Measurements from ENCODE around the gene PTPN14.

The PTPN14 gene

DNA sequence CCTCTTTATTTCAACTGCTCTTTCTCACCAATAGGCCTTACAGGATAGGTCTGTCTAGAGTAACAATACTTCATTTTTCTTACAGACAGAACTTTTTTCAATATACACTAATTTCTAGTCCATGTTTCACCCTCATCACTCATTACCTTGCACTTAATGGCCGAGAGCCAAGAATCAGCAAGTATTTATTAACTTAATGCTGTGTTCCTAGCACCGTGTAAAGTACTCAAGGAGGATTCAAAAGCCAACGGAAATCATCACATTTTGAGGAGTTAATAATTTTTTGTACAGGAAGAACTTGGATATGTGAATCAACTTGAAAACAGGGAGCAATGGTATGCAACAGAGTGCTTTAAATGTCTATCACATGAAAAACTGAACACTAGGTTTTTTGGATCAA is 102.0 kb downstream of the PTPN14 start:
- DNase-seq = no peak

- DNase-seq = no peak
Observed at GRCh38 chr1:214448536-214448935, 102.9 kb downstream of the PTPN14 start.

- DNase-seq = no peak
Observed at GRCh38 chr1:214447557-214447871, 103.9 kb downstream of the PTPN14 start.

- DNase-seq = peak; percentile 97
Observed at GRCh38 chr1:214446772-214447556, 104.4 kb downstream of the PTPN14 start.

- peak; percentile 25 for DNase-seq
Observed at GRCh38 chr1:214445831-214446614, 105.4 kb downstream of the PTPN14 start.

- DNase-seq = no peak
Observed at GRCh38 chr1:214445199-214445598, 106.2 kb downstream of the PTPN14 start.

GRCh38 chr1:214444182-214444939 is 107.0 kb downstream of the PTPN14 start:
- DNase-seq = no peak

- DNase-seq = no peak
Observed at GRCh38 chr1:214441119-214441518, 110.3 kb downstream of the PTPN14 start.

GRCh38 chr1:214440219-214440965 is 111.0 kb downstream of the PTPN14 start:
- DNase-seq = peak; percentile 57

DNA sequence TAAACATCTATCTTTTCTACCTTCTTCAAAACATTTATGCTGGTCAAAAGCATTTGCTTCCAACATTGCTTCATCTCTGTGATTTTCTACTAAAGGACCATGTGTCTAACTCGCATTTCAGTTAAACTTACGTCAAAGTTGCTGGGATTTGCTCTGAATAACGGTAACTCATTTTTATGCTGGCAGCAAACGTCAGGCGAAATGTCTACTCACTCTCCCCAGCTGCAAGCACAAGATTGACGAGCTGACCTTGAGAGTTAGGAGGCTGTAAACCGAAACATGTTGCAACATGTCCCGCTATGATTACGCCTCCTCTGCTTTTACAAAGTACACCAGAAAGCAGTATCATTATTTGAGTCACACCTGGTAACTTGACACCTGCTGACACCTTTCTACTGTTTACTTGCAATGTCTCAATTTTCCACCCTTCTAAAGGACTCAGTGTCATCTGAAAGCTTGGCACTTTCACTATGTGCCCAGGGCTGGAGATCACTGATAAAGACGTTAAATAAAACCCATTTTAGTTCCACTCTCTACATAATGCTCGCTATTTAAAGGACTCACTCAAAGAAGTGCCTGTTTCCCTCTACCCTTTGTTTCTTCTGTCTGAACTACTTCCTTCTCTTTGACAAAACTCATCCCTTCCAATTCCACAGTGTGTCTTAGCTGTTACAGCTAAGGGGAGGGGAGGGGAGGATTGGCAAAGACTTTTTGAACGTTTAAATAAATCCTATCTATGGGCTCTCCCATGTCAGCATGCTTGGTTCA is 111.9 kb downstream of the PTPN14 start:
- DNase-seq = peak; percentile 78

- no peak for DNase-seq
Observed at GRCh38 chr1:214438530-214438929, 112.9 kb downstream of the PTPN14 start.

DNA sequence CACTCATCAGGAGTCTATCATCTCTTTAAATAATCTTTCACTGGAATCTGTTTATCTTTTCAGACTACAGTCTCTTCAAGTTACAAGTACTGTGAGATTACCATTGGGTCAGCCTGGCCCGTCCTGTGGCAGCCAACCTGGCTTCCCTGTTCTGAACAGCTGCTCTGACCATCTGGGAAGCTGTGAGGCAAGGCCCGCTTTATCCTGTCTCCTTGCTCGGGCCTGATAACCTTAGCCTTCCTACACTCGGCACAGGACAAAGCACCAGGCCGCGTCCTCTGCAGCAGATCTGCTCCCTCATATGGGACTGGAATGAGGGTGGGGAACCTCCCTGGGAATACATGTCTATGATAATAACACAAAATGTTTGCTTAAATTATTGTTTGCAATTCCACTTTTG is 113.3 kb downstream of the PTPN14 start:
- no peak for DNase-seq

- DNase-seq = no peak
Observed at GRCh38 chr1:214435867-214436266, 115.5 kb downstream of the PTPN14 start.

GRCh38 chr1:214432245-214432644 is 119.2 kb downstream of the PTPN14 start:
- no peak for DNase-seq

DNA sequence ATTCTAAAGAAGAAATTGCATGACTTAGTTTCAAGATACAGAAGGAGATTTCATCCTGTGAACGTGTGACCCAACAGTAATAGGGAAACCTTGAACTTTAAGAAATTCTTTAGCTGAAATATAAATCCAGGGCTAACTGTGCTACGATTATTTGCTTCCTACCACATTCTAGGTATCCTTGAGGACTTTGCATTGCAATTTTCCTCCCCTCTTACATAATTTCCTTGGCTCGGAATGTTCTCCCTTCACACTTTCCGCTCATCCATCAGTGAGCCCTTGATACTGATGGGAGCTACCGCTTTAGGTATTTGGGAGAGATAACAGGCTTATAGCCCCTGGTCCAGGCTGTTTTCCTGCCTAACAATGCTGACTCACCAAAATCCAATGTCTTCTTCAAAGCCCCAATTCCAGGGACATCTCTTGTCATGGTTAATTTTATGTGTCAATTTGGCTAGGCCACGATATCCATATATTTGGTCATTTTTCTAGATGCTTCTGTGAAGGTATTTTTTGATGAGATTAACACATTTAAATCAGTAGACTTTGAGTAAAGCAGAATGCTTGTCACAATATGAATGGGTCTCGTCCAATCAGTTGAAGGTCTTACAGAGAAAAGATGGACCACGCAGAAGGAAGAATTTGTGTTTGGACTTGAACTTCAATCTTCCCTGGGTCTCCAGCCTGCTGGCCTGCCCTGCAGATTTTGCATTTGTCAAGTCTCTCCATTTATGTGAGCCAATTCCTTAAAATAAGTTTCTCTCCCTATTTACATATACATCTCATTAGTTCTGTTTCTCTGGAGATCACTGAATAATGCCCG is 121.2 kb downstream of the PTPN14 start:
- no peak for DNase-seq

DNA sequence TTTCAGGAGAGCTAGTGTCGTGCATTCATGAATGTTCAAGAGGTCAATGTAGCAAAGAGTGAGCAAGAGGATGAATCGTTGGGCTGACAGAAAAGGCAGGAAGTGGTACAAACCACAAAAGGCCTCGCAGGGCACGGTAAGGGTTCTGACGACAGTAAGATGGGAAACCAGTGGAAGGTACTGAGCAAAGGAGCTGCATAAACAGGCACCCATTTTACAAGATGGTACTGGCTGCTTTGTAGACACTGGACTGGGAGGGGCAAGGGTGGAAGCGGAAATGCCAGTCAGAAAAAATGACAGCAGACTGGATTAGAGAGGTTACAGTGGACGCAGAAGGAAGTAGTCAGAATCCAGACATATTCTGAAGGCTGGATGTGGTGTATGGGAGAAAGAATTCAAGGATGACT is 123.5 kb downstream of the PTPN14 start:
- DNase-seq = no peak

DNA sequence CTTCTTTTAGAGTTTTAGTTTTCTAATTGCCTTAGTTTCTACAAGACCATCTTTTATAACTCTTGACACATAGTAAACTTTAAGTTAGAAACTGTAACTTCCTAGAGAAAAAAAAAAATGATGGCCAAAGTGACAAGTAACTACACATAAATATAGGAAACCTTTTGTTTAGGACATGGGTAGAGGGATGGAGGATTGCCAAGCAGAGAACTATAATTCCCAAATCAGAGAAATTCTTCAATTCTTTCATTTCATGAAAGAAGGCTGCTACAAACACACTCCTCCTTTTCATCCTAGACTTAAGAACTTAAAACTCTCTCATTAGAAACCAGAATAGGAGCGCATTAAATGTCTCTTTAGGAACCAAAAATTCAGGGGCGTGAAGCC is 125.0 kb downstream of the PTPN14 start:
- DNase-seq = no peak

DNA sequence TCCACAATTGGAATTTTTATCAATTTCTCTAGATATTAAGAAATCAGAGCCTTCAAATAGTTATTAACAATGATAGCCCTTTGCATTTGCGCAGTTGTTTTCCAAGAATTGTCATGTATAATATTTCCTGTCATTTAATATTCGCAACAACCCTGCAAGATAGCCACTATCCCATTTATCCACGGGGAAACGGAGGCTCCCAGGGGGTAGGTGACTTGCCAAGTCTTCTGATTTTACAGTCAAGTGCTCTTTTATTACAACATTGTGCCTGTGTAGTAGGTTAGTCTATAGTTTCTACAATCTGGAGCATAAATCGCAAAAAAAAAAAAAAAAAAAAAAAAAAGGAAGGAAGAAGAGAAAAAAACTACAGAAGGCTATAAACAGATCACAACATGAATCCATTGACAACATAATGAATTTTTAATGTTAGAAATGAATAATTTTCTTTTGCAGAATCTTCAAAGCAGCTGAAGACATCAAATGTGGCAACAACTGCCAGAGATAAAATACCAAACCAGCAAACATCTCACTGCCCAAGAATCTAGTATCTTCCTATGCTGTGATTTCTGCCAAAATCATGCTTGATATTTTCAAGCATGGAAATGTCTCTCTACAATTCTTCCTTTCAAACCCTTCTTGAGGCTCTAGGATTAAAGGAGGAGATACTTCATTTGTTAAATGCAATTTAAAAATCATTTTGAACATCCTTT is 125.5 kb downstream of the PTPN14 start:
- DNase-seq = no peak

GRCh38 chr1:214425101-214425500 is 126.3 kb downstream of the PTPN14 start:
- no peak for DNase-seq

- no peak for DNase-seq
Observed at GRCh38 chr1:214423045-214423444, 128.4 kb downstream of the PTPN14 start.
